ENCODE results near the gene WIPF2. TPM values are rescaled to one million over a fixed set of nuclear protein-coding genes. Genes with fewer than 3 reads are reported as not detected.

WIPF2 gene
- total RNA-seq, 1 donor from 2014 or later: 25.4 TPM

DNA sequence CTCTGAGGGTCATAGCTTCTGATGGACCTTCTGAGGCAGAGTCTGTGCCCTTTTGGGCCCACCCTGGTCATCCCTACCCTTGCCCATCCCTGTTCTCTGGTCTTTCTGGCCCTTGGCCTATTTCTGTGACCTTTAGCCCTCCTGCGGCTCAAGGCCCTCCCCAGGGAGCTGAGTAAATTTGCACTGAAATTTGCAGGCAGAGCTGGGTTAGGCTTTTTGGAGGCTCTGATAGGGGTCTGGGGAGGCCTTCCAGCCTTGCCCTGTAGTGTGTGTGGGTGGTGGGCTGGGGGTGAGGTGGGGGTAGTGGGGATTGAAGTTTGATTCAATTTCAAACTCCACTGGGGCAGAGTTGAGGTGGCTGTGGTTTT, 107.7 kb downstream of the WIPF2 start:
- Mint-ChIP-seq H3K4me3 (ENCODE audit: unreplicated experiment) (no peak overlapping the region), H3K27me3 (ENCODE audit: unreplicated experiment) (no peaks in the 10 kb centered on the region), H3K36me3 (ENCODE audit: unreplicated experiment) (no peaks in the 10 kb centered on the region), H3K4me1 (ENCODE audit: low read depth, unreplicated experiment) (peaks cover 16% of the 10 kb centered on the region), H3K27ac (ENCODE audit: unreplicated experiment) (no peak overlapping the region), H3K9me3 (ENCODE audit: unreplicated experiment) (no peaks in the 10 kb centered on the region)
- TF ChIP-seq, protein P1, sequence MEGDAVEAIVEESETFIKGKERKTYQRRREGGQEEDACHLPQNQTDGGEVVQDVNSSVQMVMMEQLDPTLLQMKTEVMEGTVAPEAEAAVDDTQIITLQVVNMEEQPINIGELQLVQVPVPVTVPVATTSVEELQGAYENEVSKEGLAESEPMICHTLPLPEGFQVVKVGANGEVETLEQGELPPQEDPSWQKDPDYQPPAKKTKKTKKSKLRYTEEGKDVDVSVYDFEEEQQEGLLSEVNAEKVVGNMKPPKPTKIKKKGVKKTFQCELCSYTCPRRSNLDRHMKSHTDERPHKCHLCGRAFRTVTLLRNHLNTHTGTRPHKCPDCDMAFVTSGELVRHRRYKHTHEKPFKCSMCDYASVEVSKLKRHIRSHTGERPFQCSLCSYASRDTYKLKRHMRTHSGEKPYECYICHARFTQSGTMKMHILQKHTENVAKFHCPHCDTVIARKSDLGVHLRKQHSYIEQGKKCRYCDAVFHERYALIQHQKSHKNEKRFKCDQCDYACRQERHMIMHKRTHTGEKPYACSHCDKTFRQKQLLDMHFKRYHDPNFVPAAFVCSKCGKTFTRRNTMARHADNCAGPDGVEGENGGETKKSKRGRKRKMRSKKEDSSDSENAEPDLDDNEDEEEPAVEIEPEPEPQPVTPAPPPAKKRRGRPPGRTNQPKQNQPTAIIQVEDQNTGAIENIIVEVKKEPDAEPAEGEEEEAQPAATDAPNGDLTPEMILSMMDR (IDR thresholded peaks at IDR 0.05; ENCODE audit: partially characterized antibody, unreplicated experiment): no peak
- DNase-seq: no peak

DNA sequence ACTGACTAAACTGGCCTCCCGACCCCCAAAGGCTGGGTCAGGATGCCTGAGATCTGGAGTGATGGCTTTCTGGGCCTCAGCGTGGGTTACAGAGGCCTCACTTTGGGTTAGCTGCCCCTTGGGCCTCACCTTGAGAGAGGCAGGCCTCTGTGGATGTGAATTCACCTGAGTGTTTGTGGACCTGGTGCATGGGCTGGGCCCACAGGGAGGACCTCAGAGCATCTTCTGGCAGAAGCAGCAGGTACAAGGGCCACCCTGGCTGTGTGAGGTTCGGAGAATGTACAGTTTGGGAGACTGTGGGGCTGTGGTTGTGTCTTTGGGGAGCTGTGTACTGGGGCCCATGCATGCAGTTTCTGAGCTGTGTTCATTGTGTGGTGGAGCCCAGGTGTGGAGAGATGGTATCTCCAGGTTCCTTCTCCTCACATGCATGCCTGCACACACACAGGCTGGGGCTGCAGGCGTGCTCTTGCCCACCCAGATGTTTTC, 108.2 kb downstream of the WIPF2 start:
- no peak overlapping the region for H3K27ac Mint-ChIP-seq (ENCODE audit: unreplicated experiment)
- no peak overlapping the region for H3K4me3 Mint-ChIP-seq (ENCODE audit: unreplicated experiment)
- DNase-seq: no peak
- H3K36me3 Mint-ChIP-seq (ENCODE audit: unreplicated experiment): no peaks in the 10 kb centered on the region
- peaks cover 16% of the 10 kb centered on the region for H3K4me1 Mint-ChIP-seq (ENCODE audit: low read depth, unreplicated experiment)
- H3K9me3 Mint-ChIP-seq (ENCODE audit: unreplicated experiment): no peaks in the 10 kb centered on the region
- TF ChIP-seq, protein P1 (IDR thresholded peaks at IDR 0.05; ENCODE audit: partially characterized antibody, unreplicated experiment): no peak
- no peaks in the 10 kb centered on the region for H3K27me3 Mint-ChIP-seq (ENCODE audit: unreplicated experiment)

DNA sequence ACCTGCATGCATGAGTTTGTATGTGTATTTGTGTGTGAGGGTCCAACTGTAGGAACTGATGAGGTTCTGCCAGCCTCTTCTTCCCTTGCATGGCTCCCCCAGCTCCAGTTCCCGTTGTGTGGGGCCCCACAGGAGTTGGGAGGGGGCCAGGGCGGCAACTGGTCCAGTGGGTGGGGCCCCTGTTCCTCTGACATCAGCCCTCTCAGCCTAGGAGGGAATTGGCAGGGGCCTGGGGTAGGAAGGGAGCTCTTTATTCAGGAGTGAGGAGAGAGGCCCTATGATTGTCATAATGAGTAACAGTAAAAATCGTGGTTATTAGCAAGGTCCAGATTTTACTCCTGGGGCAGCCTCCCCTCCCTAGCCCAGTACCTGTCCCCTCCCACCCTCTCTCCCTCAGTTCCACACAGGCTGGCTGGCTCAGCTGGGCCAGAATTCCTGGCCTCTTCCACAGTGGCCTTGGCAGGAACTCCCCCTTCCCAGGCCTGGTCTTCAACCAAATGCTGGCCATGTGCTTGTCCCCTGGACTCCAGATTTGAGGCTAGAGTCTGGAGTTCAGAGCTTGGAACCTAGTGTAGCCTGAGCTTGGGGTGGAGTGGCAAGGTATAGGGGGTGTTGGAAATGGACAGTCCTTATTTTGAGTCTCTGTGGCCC, 108.8 kb downstream of the WIPF2 start:
- no peak for DNase-seq
- peaks cover 3% of the 10 kb centered on the region for H3K27me3 Mint-ChIP-seq (ENCODE audit: unreplicated experiment)
- no peaks in the 10 kb centered on the region for H3K9me3 Mint-ChIP-seq (ENCODE audit: unreplicated experiment)
- H3K27ac Mint-ChIP-seq (ENCODE audit: unreplicated experiment): no peak overlapping the region
- peaks cover 15% of the 10 kb centered on the region for H3K4me1 Mint-ChIP-seq (ENCODE audit: low read depth, unreplicated experiment)
- TF ChIP-seq, protein P1 (IDR thresholded peaks at IDR 0.05; ENCODE audit: partially characterized antibody, unreplicated experiment): no peak
- H3K36me3 Mint-ChIP-seq (ENCODE audit: unreplicated experiment): no peaks in the 10 kb centered on the region
- H3K4me3 Mint-ChIP-seq (ENCODE audit: unreplicated experiment): no peak overlapping the region

DNA sequence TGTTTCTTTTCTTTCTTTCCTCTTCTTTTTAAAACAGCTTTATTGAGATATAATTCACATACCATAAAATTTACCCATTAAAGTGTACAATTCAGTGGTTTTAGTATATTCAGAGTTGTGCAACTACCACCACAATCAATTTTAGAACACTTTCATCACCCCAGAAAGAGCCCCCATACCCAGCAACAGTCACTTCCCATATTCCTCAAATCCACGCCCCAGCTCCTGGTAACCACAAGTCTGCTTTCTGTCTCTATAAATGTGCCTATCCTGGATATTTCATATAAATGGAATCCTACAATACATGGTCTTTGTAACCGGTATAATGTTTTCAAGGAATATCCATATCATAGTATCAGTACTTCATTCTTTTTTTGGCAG, 109.3 kb downstream of the WIPF2 start:
- H3K27me3 Mint-ChIP-seq (ENCODE audit: unreplicated experiment): peaks cover 3% of the 10 kb centered on the region
- H3K4me3 Mint-ChIP-seq (ENCODE audit: unreplicated experiment): no peak overlapping the region
- no peak overlapping the region for H3K27ac Mint-ChIP-seq (ENCODE audit: unreplicated experiment)
- no peaks in the 10 kb centered on the region for H3K36me3 Mint-ChIP-seq (ENCODE audit: unreplicated experiment)
- H3K4me1 Mint-ChIP-seq (ENCODE audit: low read depth, unreplicated experiment): peaks cover 10% of the 10 kb centered on the region
- DNase-seq: no peak
- TF ChIP-seq, protein P1 (IDR thresholded peaks at IDR 0.05; ENCODE audit: partially characterized antibody, unreplicated experiment): no peak
- no peaks in the 10 kb centered on the region for H3K9me3 Mint-ChIP-seq (ENCODE audit: unreplicated experiment)
